Trophoblast cell (in vitro differentiated cells and primary cell): Measurements from ENCODE around the gene CCNY.

Source experiments
- DNase-seq, 2 donors: peaks; one replicate each; pipeline ENCODE4 v3.0.0-alpha.2; 2016
- H2AFZ ChIP-seq: 2 replicates; pipeline ENCODE4 v1.6.1; 2013; ENCODE audit warnings: low read length, moderate library complexity, mild to moderate bottlenecking; ENCODE audit not compliant: insufficient read depth, poor library complexity
- H2AK5ac ChIP-seq: 2 replicates; pipeline ENCODE4 v1.6.1; 2013; ENCODE audit warnings: mild to moderate bottlenecking, low read length
- H2BK120ac ChIP-seq: 2 replicates; pipeline ENCODE4 v1.6.1; 2013; ENCODE audit warnings: low read length, mild to moderate bottlenecking, moderate library complexity; ENCODE audit not compliant: insufficient read depth, poor library complexity
- H2BK12ac ChIP-seq: 2 replicates; pipeline ENCODE4 v1.6.1; 2013; ENCODE audit warnings: mild to moderate bottlenecking, low read length, moderate library complexity
- H2BK5ac ChIP-seq: 2 replicates; pipeline ENCODE4 v1.6.1; 2013; ENCODE audit warnings: low read length, low read depth, moderate library complexity, mild to moderate bottlenecking; ENCODE audit not compliant: poor library complexity
- H3K14ac ChIP-seq: 2 replicates; pipeline ENCODE4 v1.6.1; 2013; ENCODE audit warnings: mild to moderate bottlenecking, low read length
- H3K18ac ChIP-seq: 2 replicates; pipeline ENCODE4 v1.6.1; 2013; ENCODE audit warnings: mild to moderate bottlenecking, low read length
- H3K23ac ChIP-seq: 2 replicates; pipeline ENCODE4 v1.6.1; 2013; ENCODE audit warnings: low read length
- H3K27ac ChIP-seq: 2 replicates; pipeline ENCODE4 v1.5.1; 2013; ENCODE audit warnings: low read depth, mild to moderate bottlenecking, inconsistent platforms, low read length, moderate library complexity
- H3K27me3 ChIP-seq: 2 replicates; pipeline ENCODE4 v1.6.1; 2013; ENCODE audit warnings: inconsistent platforms, mild to moderate bottlenecking, low read length, moderate library complexity; ENCODE audit not compliant: insufficient read depth
- H3K36me3 ChIP-seq, 2 experiments: 1 replicate in 1 of 2; 2 replicates in 1 of 2; pipeline ENCODE4 v1.6.1; 2013; ENCODE audit warnings: low read length in 2 of 2, mild to moderate bottlenecking in 2 of 2, moderate library complexity in 1 of 2; ENCODE audit not compliant: insufficient read depth in 2 of 2, control insufficient read depth in 1 of 2
- H3K4ac ChIP-seq: 2 replicates; pipeline ENCODE4 v1.6.1; 2013; ENCODE audit warnings: low read depth, mild to moderate bottlenecking, low read length, moderate library complexity
- H3K4me1 ChIP-seq, 2 experiments: 1 replicate in 1 of 2; 2 replicates in 1 of 2; pipeline ENCODE4 v1.6.1; 2013; ENCODE audit warnings: low read length in 2 of 2, mild to moderate bottlenecking in 2 of 2, moderate library complexity in 1 of 2; ENCODE audit not compliant: insufficient read depth in 2 of 2, control insufficient read depth in 1 of 2
- H3K4me2 ChIP-seq: 2 replicates; pipeline ENCODE4 v1.6.1; 2013; ENCODE audit warnings: inconsistent platforms, mild to moderate bottlenecking, low read length, moderate library complexity
- H3K4me3 ChIP-seq: 2 replicates; pipeline ENCODE4 v1.5.1; 2013; ENCODE audit warnings: mild to moderate bottlenecking, low read depth, low read length, inconsistent platforms
- H3K79me1 ChIP-seq: one replicate; pipeline ENCODE4 v1.6.1; 2013; ENCODE audit warnings: low read length
- H3K79me2 ChIP-seq: 2 replicates; pipeline ENCODE4 v1.6.1; 2013; ENCODE audit warnings: low read length, mild to moderate bottlenecking; ENCODE audit not compliant: control insufficient read depth, insufficient read depth, poor library complexity
- H3K9ac ChIP-seq: 2 replicates; pipeline ENCODE4 v1.6.1; 2013; ENCODE audit warnings: mild to moderate bottlenecking, low read length
- H3K9me3 ChIP-seq: 2 replicates; pipeline ENCODE4 v1.6.1; 2013; ENCODE audit warnings: low read depth, mild to moderate bottlenecking, control low read depth, inconsistent platforms, low read length; ENCODE audit not compliant: insufficient read depth
- H4K12ac ChIP-seq: 2 replicates; pipeline ENCODE4 v1.6.1; 2013; ENCODE audit warnings: low read depth, mild to moderate bottlenecking, low read length, moderate library complexity
- H4K8ac ChIP-seq: 2 replicates; pipeline ENCODE4 v1.6.1; 2013; ENCODE audit warnings: low read depth, mild to moderate bottlenecking, low read length, moderate library complexity
- H4K91ac ChIP-seq: one replicate; pipeline ENCODE4 v1.6.1; 2013; ENCODE audit warnings: low read depth, mild to moderate bottlenecking, low read length, moderate library complexity
- WGBS: extraction: QIAGEN DNeasy Blood & Tissue Kit; methylation state at CpG from one replicate; pipeline ENCODE4 v1.1.7; 2013; ENCODE audit warnings: missing lambda C conversion rate; ENCODE audit not compliant: insufficient read length, insufficient coverage; ENCODE audit errors: extremely low coverage; 5-methylcytosine and 5-hydroxymethylcytosine counted together

The CCNY gene

DNA sequence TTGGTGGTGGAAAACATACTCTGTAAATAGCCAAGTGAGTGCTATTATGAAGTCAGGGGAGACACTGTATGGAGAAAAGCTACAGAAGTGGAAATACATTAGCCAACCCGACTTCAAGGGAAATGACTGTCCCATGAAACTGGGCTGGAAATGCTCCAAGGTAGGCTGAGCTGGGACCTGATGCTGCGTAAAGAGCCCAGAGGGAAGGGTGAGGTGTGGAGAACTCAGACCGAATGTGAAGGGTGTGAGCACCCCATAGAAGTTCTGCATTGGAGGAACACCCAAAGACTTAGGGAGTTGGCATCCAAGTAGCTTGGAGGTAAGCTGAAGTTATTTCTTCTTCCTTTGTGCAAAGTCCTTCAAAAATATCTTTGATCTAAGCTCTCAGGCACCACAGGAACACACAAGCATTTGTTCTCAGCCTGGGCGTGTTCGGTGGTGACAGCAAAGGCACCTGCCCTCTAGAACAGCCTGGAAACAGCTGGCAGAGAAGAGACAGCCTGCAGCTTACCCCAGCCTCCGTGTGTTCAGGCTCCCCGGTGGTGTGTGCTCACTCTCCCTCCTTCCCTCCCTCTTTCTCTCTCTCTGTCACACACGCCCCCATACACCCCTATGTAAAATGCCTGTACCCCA, 249.7 kb downstream of the CCNY start:
- H3K79me2 ChIP-seq = no peaks in the 10 kb centered on the region
- H3K27me3 ChIP-seq = no peaks in the 10 kb centered on the region
- H3K4me2 ChIP-seq = no peak overlapping the region
- H4K12ac ChIP-seq = no peak overlapping the region
- H3K27ac ChIP-seq = no peak overlapping the region
- H3K14ac ChIP-seq = no peak overlapping the region
- H3K4me1 ChIP-seq = no peaks in the 10 kb centered on the region
- no peak for DNase-seq
- H2BK12ac ChIP-seq = no peak overlapping the region
- H4K91ac ChIP-seq = no peak overlapping the region
- no peak overlapping the region for H3K9ac ChIP-seq
- H2BK120ac ChIP-seq = no peak overlapping the region
- H3K4ac ChIP-seq = no peak overlapping the region
- WGBS = no CpG with 5 or more reads among the region's 8 CpGs
- H2AK5ac ChIP-seq = no peak overlapping the region
- no peak overlapping the region for H4K8ac ChIP-seq
- H3K18ac ChIP-seq = no peak overlapping the region
- no peak overlapping the region for H3K23ac ChIP-seq
- no peaks in the 10 kb centered on the region for H3K79me1 ChIP-seq
- H3K4me3 ChIP-seq = no peak overlapping the region
- H2BK5ac ChIP-seq = no peak overlapping the region
- H2AFZ ChIP-seq = no peak overlapping the region
- peaks cover 1% of the 10 kb centered on the region for H3K9me3 ChIP-seq
- H3K36me3 ChIP-seq = no peaks in the 10 kb centered on the region

DNA sequence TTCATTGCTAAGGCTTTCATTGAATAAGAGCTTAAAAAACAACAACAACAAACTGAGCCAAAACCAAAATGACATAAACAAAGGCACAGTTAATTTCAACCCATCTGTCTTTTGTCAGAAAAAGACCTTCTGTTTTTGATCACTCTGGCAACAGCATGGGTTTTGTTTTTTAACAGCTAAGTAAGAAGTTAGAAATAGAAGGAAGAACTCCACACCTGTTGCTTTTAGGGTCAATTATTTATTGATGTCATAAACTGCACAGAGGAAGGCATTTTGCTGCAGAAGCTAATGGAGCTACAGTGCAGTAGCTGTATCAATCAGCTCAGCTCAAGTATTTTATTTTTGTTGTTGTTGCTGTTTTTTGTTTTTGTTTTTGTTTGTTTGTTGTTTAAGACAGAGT, 252.5 kb downstream of the CCNY start:
- Histone ChIP-seq H2BK120ac (no peak overlapping the region), H4K91ac (no peak overlapping the region), H3K79me2 (no peaks in the 10 kb centered on the region), H3K36me3 (no peaks in the 10 kb centered on the region), H3K14ac (no peak overlapping the region), H3K4me2 (no peak overlapping the region), H3K4me1 (no peaks in the 10 kb centered on the region), H3K18ac (no peak overlapping the region), H3K4me3 (no peak overlapping the region), H3K27me3 (no peaks in the 10 kb centered on the region), H4K12ac (no peak overlapping the region), H3K4ac (no peak overlapping the region), H2AK5ac (no peak overlapping the region), H2AFZ (no peak overlapping the region), H2BK12ac (no peak overlapping the region), H3K9ac (no peak overlapping the region), H3K23ac (no peak overlapping the region), H4K8ac (no peak overlapping the region), H3K27ac (no peak overlapping the region), H2BK5ac (no peak overlapping the region), H3K79me1 (no peaks in the 10 kb centered on the region), H3K9me3 (peaks cover 1% of the 10 kb centered on the region)
- no peak for DNase-seq

DNA sequence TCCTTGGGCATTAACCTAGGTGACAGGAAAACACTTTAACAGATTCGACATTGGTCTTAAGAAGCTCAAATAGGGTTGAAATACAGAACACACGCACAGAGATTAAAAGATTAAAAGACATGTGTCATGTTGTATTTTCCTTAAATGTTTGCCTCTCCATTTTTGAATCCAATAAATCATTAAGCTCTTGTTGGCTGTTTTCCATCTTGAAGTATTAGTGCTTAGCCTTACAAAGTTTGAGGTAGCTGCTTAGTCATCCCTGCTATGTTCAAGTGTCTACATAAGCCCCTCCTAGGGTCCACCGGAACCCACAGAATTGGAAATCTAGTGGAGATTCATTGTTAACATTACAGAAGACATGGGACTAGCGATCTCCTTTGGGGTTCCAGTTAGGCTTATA, 256.1 kb downstream of the CCNY start:
- Histone ChIP-seq H3K4me1 (no peaks in the 10 kb centered on the region), H3K4me2 (no peak overlapping the region), H3K79me1 (no peaks in the 10 kb centered on the region), H3K4ac (no peak overlapping the region), H2AK5ac (no peak overlapping the region), H3K36me3 (no peaks in the 10 kb centered on the region), H3K4me3 (no peak overlapping the region), H4K8ac (no peak overlapping the region), H3K18ac (no peak overlapping the region), H4K12ac (no peak overlapping the region), H3K27ac (no peak overlapping the region), H2BK120ac (no peak overlapping the region), H2BK5ac (no peak overlapping the region), H3K79me2 (no peaks in the 10 kb centered on the region), H2BK12ac (no peak overlapping the region), H3K27me3 (no peaks in the 10 kb centered on the region), H4K91ac (no peak overlapping the region), H3K9ac (no peak overlapping the region), H3K14ac (no peak overlapping the region), H2AFZ (no peak overlapping the region), H3K9me3 (peaks cover 3% of the 10 kb centered on the region), H3K23ac (no peak overlapping the region)
- DNase-seq = no peak
- no CpG with 5 or more reads among the region's 4 CpGs for WGBS

DNA sequence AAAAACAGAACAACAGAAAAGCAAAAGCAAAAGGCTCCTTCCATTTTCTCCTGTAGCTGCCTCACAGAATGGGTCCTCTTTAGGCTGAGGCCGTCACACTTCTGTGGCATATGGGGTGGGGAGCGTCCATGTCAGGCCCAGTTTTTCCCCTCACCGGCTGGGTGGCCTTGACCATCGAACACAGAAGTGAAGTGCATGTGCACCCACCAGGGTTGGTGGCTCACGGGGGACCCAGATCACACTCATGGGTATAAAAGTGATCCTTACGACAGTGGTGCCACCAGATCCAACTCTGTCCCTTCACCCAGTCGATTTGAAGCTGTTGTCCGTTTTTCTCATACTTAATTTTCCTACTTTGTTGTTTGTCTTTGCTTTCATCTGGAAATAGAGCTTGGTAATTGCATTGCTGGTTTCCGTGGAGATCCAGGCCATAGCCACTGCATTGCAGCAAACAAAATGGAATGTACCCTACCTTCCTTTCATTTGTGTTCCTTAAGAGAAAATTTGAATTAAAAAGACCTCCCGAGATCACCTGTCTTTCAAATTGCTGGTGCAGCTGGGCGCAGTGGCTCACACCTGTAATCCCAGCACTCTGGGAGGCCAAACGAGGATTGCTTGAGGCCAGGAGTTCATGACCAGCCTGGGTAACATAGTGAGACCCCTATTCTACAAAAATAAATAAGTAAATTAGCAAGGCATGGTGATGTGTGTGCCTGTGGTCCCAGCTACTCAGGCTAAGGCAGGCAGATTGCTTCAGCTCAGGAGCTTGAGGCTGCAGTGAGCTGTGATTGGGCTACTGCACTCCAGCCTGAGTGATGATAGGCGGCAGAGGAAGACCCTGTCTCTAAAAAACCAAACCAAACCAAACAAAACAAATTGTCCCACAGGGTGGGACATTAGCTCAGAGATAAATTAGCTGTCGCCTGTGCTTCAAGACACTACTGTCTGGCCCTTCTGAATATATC, 258.1 kb downstream of the CCNY start:
- H3K4me2 ChIP-seq = no peak overlapping the region
- H3K27me3 ChIP-seq = no peaks in the 10 kb centered on the region
- no CpG with 5 or more reads among the region's 14 CpGs for WGBS
- peaks cover 3% of the 10 kb centered on the region for H3K9me3 ChIP-seq
- no peak overlapping the region for H2AFZ ChIP-seq
- H3K4me1 ChIP-seq = no peaks in the 10 kb centered on the region
- no peak overlapping the region for H3K9ac ChIP-seq
- H2BK120ac ChIP-seq = no peak overlapping the region
- H2BK12ac ChIP-seq = no peak overlapping the region
- H3K18ac ChIP-seq = no peak overlapping the region
- H4K8ac ChIP-seq = no peak overlapping the region
- no peak overlapping the region for H3K14ac ChIP-seq
- no peaks in the 10 kb centered on the region for H3K36me3 ChIP-seq
- no peak for DNase-seq
- H3K23ac ChIP-seq = no peak overlapping the region
- no peak overlapping the region for H4K12ac ChIP-seq
- H3K4ac ChIP-seq = no peak overlapping the region
- no peak overlapping the region for H3K4me3 ChIP-seq
- no peak overlapping the region for H3K27ac ChIP-seq
- H2BK5ac ChIP-seq = no peak overlapping the region
- H4K91ac ChIP-seq = no peak overlapping the region
- no peaks in the 10 kb centered on the region for H3K79me1 ChIP-seq
- H3K79me2 ChIP-seq = no peaks in the 10 kb centered on the region
- H2AK5ac ChIP-seq = no peak overlapping the region
